GM23338 (cell line): ENCODE measurements around the gene RFX3. TPM values are rescaled to one million over a fixed set of nuclear protein-coding genes. Genes with fewer than 3 reads are reported as not detected.

Source experiments
- ATAC-seq: fragments of 200-7000 bp; cut with Tn5 transposase; 3 replicates; pipeline ENCODE4 v1.9.1; 2020
- DNase-seq: peaks from one replicate; pipeline ENCODE4 v3.0.0-alpha.2; 2015; ENCODE audit warnings: low spot score
- H2AFZ ChIP-seq: fragments of 200-600 bp; sonication (generic); 2 replicates; pipeline ENCODE4 v1.8.0; 2016; ENCODE audit warnings: antibody characterized with exemption, mild to moderate bottlenecking, moderate library complexity
- H3F3A ChIP-seq: fragments of 200-600 bp; sonication (generic); replicated peaks from 2 replicates; pipeline ENCODE4 v1.8.0; 2017; ENCODE audit warnings: antibody characterized with exemption, mixed run types, low read depth
- H3K27ac ChIP-seq: fragments of 200-600 bp; sonication (generic); 2 replicates; pipeline ENCODE4 v1.6.1; 2016; ENCODE audit warnings: low read depth
- H3K27me3 ChIP-seq: fragments of 200-600 bp; sonication (generic); 2 replicates; pipeline ENCODE4 v1.8.0; 2016; ENCODE audit warnings: mild to moderate bottlenecking, mixed run types, moderate library complexity; ENCODE audit not compliant: insufficient read depth
- H3K36me3 ChIP-seq: fragments of 200-600 bp; sonication (generic); 2 replicates; pipeline ENCODE4 v1.8.0; 2016; ENCODE audit warnings: mild to moderate bottlenecking; ENCODE audit not compliant: insufficient read depth
- H3K4me1 ChIP-seq: fragments of 200-600 bp; sonication (generic); 2 replicates; pipeline ENCODE4 v1.8.0; 2016; ENCODE audit warnings: mild to moderate bottlenecking, moderate library complexity; ENCODE audit not compliant: insufficient read depth
- H3K4me2 ChIP-seq: fragments of 200-600 bp; sonication (generic); 2 replicates; pipeline ENCODE4 v1.7.1; 2017; ENCODE audit warnings: mixed run types
- H3K4me3 ChIP-seq: fragments of 200-600 bp; sonication (generic); 2 replicates; pipeline ENCODE4 v1.6.1; 2016; ENCODE audit warnings: mixed run types
- H3K79me2 ChIP-seq: fragments of 200-600 bp; sonication (generic); replicated peaks from 2 replicates; pipeline ENCODE4 v1.8.0; 2017; ENCODE audit warnings: mild to moderate bottlenecking; ENCODE audit not compliant: insufficient read depth
- H3K9me2 ChIP-seq: fragments of 200-600 bp; sonication (generic); 2 replicates; pipeline ENCODE4 v1.8.0; 2017; ENCODE audit not compliant: insufficient read depth
- H4K20me1 ChIP-seq: fragments of 200-600 bp; sonication (generic); replicated peaks from 2 replicates; pipeline ENCODE4 v1.8.0; 2017; ENCODE audit warnings: mild to moderate bottlenecking; ENCODE audit not compliant: insufficient read depth
- H3K27ac Mint-ChIP-seq: 2 replicates; pipeline ENCODE4 v1.8.0; 2020; ENCODE audit warnings: inconsistent platforms, mild to moderate bottlenecking, moderate library complexity, mixed read lengths
- H3K27me3 Mint-ChIP-seq: 3 replicates; pipeline ENCODE4 v1.8.0; 2022; ENCODE audit warnings: low read depth, mild to moderate bottlenecking, moderate library complexity, mixed read lengths, inconsistent platforms; ENCODE audit not compliant: insufficient read depth, poor library complexity
- H3K36me3 Mint-ChIP-seq: 3 replicates; pipeline ENCODE4 v1.8.0; 2021; ENCODE audit warnings: low read depth, mild to moderate bottlenecking, inconsistent platforms, moderate library complexity, mixed read lengths
- H3K4me1 Mint-ChIP-seq: 3 replicates; pipeline ENCODE4 v1.8.0; 2020; ENCODE audit warnings: mild to moderate bottlenecking, inconsistent platforms, mixed read lengths
- H3K4me3 Mint-ChIP-seq: 3 replicates; pipeline ENCODE4 v1.8.0; 2021; ENCODE audit warnings: moderate library complexity, mild to moderate bottlenecking, inconsistent platforms, mixed read lengths
- H3K9me3 Mint-ChIP-seq: 3 replicates; pipeline ENCODE4 v1.8.0; 2020; ENCODE audit warnings: moderate library complexity, mild to moderate bottlenecking, inconsistent platforms, mixed read lengths
- CREB1 ChIP-seq: fragments of 250-450 bp; sonication (Bioruptor Pico); IDR thresholded peaks from 2 replicates; pipeline ENCODE4 v1.5.0; 2020; ENCODE audit warnings: low read depth, mild to moderate bottlenecking, moderate library complexity
- CTCF ChIP-seq, 2 experiments: fragments of 200-600 bp in 1 of 2; sonication (generic) in 1 of 2; conservative IDR thresholded peaks; 2 replicates each; pipeline versions ENCODE4 v1.5.1 to v1.6.1; 2016 to 2017; ENCODE audit warnings: antibody characterized with exemption in 2 of 2, low read depth in 2 of 2, mild to moderate bottlenecking in 2 of 2, moderate library complexity in 1 of 2
- EZH2phosphoT487 ChIP-seq: fragments of 200-600 bp; sonication (generic); IDR thresholded peaks from one replicate; pipeline ENCODE4 v1.8.1; 2018; ENCODE audit warnings: antibody characterized with exemption; ENCODE audit not compliant: unreplicated experiment
- JUNB ChIP-seq: IDR thresholded peaks from one replicate; pipeline ENCODE4 v1.6.1; 2016; ENCODE audit warnings: antibody characterized with exemption; ENCODE audit not compliant: unreplicated experiment
- NANOG ChIP-seq: IDR thresholded peaks from 2 replicates; pipeline ENCODE4 v1.6.1; 2016; ENCODE audit warnings: antibody characterized with exemption, borderline replicate concordance
- POLR2AphosphoS5 ChIP-seq: IDR thresholded peaks from 2 replicates; pipeline ENCODE4 v1.6.1; 2016; ENCODE audit warnings: antibody characterized with exemption, low read depth
- ZNF114 ChIP-seq: fragments of 250-450 bp; sonication (Bioruptor Pico); IDR thresholded peaks from 2 replicates; pipeline ENCODE4 v1.5.0; 2020; ENCODE audit warnings: mild to moderate bottlenecking, moderate library complexity
- ZNF331 ChIP-seq: fragments of 250-450 bp; sonication (Bioruptor Pico); IDR thresholded peaks from 2 replicates; pipeline ENCODE4 v1.5.0; 2020; ENCODE audit warnings: low read depth, mild to moderate bottlenecking, moderate library complexity
- ZNF462 ChIP-seq: fragments of 250-450 bp; sonication (Bioruptor Pico); IDR thresholded peaks from 2 replicates; pipeline ENCODE4 v1.5.0; 2020; ENCODE audit warnings: mild to moderate bottlenecking, moderate library complexity
- polyA plus RNA-seq: library from polyadenylated mRNA; unstranded; fragments of >200 nt; fragmentation: Nextera tagmentation; extraction: Ambion mirVana; gene quantifications from 2 replicates; pipeline ENCODE4 v1.2.1, GENCODE V29; 2016
- total RNA-seq: library from RNA; depleted of rRNA; stranded (reverse); fragments of >200 nt; shearing (Covaris generic); gene quantifications from 2 replicates; pipeline ENCODE4 v1.2.3, GENCODE V29; 2014
- TF ChIP-seq, protein P1 (sequence below): IDR thresholded peaks from 2 replicates; pipeline ENCODE4 v1.6.1; 2016; ENCODE audit warnings: antibody characterized with exemption

Gene RFX3
- total and polyA plus RNA-seq, 2 experiments from 2014 or later: 9.8 to 22.1 TPM

DNA sequence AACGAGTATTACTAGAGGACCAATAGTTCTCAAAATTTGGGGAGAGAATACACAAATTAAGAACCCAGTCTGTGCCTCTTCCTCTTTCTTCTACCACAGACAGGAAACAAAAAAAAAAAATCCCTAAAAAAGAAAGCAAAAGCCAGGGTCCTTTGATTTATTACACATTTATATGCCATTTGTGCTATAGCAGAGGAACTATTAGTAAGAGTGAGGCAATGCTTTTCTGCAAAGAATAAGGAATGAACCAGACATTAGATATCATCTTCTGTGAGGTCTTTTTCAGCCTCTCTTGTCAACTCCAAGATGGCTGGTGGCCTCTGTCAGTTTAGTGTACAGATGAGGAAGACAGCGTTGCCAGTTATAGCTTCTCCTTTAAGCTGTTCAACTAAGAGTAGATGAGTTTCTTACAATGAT lies 127.6 kb downstream of the RFX3 start:
- H3K27me3 ChIP-seq: no peaks in the 10 kb centered on the region
- H3K4me1 ChIP-seq: peaks cover 30% of the 10 kb centered on the region
- no peak overlapping the region for H3K4me3 Mint-ChIP-seq
- H3K4me2 ChIP-seq: no peak overlapping the region
- H3K4me1 Mint-ChIP-seq: peaks cover 24% of the 10 kb centered on the region; the same call in 2 of the 3 replicates
- H3K36me3 Mint-ChIP-seq: no peaks in the 10 kb centered on the region; the same call in 2 of the 3 replicates
- no peaks in the 10 kb centered on the region; the same call in none of the 2 replicates for H3K36me3 ChIP-seq
- no peaks in the 10 kb centered on the region for H3K27me3 Mint-ChIP-seq
- DNase-seq (no peak), ATAC-seq (no peak)
- no peak overlapping the region for H3K4me3 ChIP-seq
- H3F3A ChIP-seq: no peaks in the 10 kb centered on the region
- H3K9me3 Mint-ChIP-seq: no peaks in the 10 kb centered on the region
- H3K27ac ChIP-seq: no peak overlapping the region
- H3K79me2 ChIP-seq: no peaks in the 10 kb centered on the region
- no peaks in the 10 kb centered on the region for H4K20me1 ChIP-seq
- no peak for TF ChIP-seq EZH2phosphoT487
- H3K9me2 ChIP-seq: no peaks in the 10 kb centered on the region
- H3K27ac Mint-ChIP-seq: peak overlapping the region; percentile 76
- H2AFZ ChIP-seq: no peak overlapping the region

- Histone ChIP-seq H2AFZ (no peak overlapping the region), H3K27me3 (no peaks in the 10 kb centered on the region), H3K27ac (no peak overlapping the region), H3K79me2 (no peaks in the 10 kb centered on the region), H3K4me2 (no peak overlapping the region), H4K20me1 (no peaks in the 10 kb centered on the region), H3K4me1 (peaks cover 26% of the 10 kb centered on the region), H3F3A (no peaks in the 10 kb centered on the region), H3K4me3 (no peak overlapping the region), H3K36me3 (no peaks in the 10 kb centered on the region; the same call in none of the 2 replicates), H3K9me2 (no peaks in the 10 kb centered on the region)
- Mint-ChIP-seq H3K4me1 (peaks cover 24% of the 10 kb centered on the region; the same call in 2 of the 3 replicates), H3K4me3 (no peak overlapping the region), H3K36me3 (no peaks in the 10 kb centered on the region; the same call in 2 of the 3 replicates), H3K27ac (peak overlapping the region; percentile 76), H3K9me3 (no peaks in the 10 kb centered on the region), H3K27me3 (no peaks in the 10 kb centered on the region)
- DNase-seq (no peak), ATAC-seq (no peak)
- TF ChIP-seq NANOG (no peak), CTCF (conservative IDR thresholded peaks at IDR 0.05; ENCODE audit: low read depth in 2 of 2) (no peak), ZNF114 (CRISPR knock-in tag) (no peak), CREB1 (CRISPR knock-in tag) (no peak), ZNF462 (CRISPR knock-in tag) (no peak), JUNB (no peak), EZH2phosphoT487 (no peak), ZNF331 (CRISPR knock-in tag) (no peak), POLR2AphosphoS5 (no peak)
- TF ChIP-seq, protein P1, sequence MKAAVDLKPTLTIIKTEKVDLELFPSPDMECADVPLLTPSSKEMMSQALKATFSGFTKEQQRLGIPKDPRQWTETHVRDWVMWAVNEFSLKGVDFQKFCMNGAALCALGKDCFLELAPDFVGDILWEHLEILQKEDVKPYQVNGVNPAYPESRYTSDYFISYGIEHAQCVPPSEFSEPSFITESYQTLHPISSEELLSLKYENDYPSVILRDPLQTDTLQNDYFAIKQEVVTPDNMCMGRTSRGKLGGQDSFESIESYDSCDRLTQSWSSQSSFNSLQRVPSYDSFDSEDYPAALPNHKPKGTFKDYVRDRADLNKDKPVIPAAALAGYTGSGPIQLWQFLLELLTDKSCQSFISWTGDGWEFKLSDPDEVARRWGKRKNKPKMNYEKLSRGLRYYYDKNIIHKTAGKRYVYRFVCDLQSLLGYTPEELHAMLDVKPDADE: no peak
Observed at GRCh38 chr9:3397766-3398165, 128.0 kb downstream of the RFX3 start.
